GM21515 (cell line): ENCODE data around the gene AGAP3.

Experiments
- ATAC-seq: cut with Tn5 transposase; IDR thresholded peaks from one replicate; pipeline ENCODE4 v1.9.1; 2021; ENCODE audit not compliant: unreplicated experiment

The AGAP3 gene

GRCh38 chr7:151057989-151058780 is 28.1 kb upstream of the AGAP3 start:
- peak; percentile 86 for ATAC-seq

DNA sequence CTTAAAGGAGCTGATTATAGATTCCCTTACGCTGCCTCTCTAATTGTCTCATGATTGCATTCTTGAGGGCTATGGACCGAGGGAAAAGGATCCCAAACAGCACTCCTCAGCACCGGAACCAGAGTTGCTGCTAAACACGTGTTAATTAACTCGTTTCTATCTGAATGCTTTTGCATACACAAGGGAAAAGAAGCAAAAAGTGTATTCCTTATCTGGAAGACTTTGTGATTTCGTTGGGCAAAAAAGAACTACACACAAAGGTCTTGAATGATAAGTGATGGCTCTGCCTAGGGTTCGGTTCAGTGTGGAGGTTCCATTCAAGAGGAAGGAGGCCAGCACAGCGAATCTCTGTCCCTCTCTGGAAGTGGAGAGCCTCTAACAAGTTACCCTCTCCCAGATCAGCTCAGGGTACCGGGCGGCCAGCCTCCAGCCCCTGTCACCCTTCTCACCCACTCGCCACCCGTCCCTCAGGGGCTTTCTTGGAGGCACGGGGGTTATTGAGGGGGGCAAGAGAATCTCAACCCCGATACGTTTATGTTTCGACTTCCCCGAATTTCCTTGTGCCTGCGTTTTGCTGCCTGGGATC is 27.4 kb upstream of the AGAP3 start:
- ATAC-seq: no peak

DNA sequence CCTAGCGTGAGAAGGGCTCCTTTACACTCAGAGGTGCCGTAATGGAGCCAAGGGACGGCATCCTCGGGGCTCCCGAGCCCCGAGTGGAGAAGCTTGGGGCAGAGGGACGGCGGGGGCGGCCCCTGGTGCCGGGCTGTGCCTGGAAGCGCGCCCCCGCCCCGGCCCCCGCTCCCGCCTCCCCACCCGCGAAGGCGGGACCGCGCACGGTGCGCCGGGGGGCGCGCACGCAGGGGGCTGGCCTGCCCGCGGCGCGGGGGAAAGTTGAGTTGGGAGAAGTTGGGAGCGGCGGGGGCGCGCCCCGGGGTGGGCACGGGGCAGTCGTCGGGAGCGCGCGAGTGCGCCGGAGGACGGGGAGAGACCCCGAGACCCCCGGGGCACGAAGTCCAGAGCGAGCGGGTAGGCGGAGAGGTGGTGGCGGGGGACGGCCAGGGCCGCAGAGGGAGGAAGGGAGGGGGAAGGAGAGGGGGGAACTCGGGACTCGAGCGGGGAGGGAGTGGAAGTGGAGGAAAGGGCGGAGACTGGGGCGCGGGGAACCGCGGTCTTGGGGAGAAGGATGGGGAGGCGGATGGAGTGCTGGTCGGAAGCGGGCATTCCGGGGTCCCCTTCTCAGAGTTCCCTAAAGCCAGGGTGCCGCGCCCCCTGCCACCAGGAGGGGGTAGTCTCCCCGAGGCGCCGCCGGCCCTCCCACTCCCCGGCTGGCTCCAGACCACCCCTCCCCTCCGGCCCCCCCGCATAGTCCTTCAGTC is 26.7 kb upstream of the AGAP3 start, which contains the start of gene SLC4A2:
Gene SLC4A2 (plus strand): TSS at position 223 of the 746 bp plus-strand sequence. CDS start 2,399 bp downstream, outside the sequence.
- peak; percentile 27 for ATAC-seq

GRCh38 chr7:151060113-151060415 is 26.2 kb upstream of the AGAP3 start:
- no peak for ATAC-seq

- no peak for ATAC-seq
Observed at GRCh38 chr7:151060416-151061212, 25.7 kb upstream of the AGAP3 start.

GRCh38 chr7:151061213-151062110 is 24.8 kb upstream of the AGAP3 start:
- ATAC-seq: no peak

GRCh38 chr7:151062111-151062398 is 24.2 kb upstream of the AGAP3 start:
- ATAC-seq: no peak

DNA sequence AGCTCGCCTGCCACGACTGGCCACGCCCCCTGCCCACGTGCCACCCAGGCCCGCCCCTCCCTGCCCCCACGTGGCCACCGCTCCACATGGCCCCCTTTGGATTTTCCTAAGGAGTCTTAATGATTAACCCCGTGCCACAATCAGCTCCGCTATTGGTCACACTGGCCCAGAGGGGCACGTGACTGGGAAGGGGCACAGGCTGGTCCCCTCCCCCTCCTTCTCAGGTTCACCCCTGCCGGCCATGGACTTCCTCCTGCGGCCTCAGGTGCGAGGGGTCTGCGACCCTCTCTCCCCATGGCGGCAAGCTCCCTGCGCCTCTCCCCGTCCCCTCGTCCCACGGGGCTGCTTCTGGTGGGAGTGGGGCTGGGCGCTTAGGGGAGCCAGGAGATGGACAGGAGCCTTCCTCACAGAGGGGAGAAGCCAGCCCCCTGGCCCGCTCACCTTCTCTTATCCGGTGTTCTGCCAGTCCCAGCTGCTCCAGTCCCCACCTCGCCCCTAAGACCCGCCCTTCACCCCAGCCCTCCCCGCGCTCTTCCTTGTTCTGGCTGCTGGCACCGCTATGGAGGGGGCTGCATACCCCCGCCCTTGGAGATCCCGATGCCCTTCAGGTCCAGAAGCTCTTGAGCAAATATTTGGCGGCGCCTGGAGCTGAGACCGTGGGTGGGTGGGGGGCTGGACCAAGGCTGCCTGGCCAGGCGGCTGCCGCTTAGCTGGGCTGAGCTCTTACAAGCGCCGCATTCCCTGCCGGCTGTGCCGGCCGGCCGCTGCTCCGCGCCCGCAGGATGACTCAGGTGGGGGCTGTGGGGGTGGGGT is 23.7 kb upstream of the AGAP3 start:
- ATAC-seq: no peak

DNA sequence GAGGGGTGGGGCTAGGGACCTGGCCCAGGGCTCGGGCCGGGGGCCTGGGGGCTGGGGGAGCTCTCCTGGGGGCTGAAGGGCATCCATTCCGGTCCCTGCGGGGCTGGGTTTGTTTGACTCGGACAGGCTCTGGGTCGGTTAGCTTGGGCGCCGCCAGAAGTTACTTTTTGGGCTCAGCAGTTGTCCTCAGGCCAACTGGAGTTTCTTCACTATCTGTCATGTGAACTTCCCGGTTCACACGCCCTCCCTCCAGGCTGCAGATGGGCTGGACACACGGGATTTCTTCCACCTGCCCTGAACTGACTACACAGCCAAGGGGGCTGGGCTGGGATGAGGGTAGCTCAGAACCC is 23.1 kb upstream of the AGAP3 start:
- ATAC-seq: no peak

DNA sequence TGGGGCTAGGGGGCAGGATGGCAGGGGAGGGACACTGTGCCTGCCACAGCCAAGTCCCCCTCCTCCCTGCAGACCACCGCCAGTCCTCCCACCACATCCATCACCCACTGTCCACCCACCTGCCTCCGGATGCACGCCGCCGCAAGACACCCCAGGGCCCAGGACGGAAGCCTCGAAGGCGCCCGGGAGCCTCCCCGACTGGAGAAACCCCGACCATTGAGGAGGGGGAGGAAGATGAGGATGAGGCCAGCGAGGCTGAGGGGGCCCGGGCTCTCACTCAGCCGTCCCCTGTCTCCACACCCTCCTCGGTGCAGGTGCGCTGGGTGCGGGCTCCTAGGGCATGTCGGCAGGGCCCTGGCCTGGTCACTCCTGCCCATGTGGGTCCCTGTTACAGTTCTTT is 21.8 kb upstream of the AGAP3 start:
- ATAC-seq: no peak

GRCh38 chr7:151064993-151065392 is 21.3 kb upstream of the AGAP3 start:
- ATAC-seq: no peak

- no peak for ATAC-seq
Observed at GRCh38 chr7:151065516-151065915, 20.8 kb upstream of the AGAP3 start.

GRCh38 chr7:151066273-151066974 is 19.9 kb upstream of the AGAP3 start:
- no peak for ATAC-seq

- ATAC-seq: no peak
Observed at GRCh38 chr7:151068069-151068773, 18.1 kb upstream of the AGAP3 start.

- ATAC-seq: no peak
Observed at GRCh38 chr7:151069841-151070573, 16.3 kb upstream of the AGAP3 start.

GRCh38 chr7:151070574-151070960 is 15.7 kb upstream of the AGAP3 start:
- no peak for ATAC-seq

GRCh38 chr7:151071032-151071866 is 15.0 kb upstream of the AGAP3 start:
- no peak for ATAC-seq
